ENCODE measurements around the gene ONECUT2. TPM values are rescaled to one million over a fixed set of nuclear protein-coding genes. Genes with fewer than 3 reads are reported as not detected.

Gene ONECUT2
- total RNA-seq, 1 experiment from 2014 or later: 0.48 TPM

GRCh38 chr18:57523171-57523956 lies 88.2 kb downstream of the ONECUT2 start:
- Histone ChIP-seq H4K8ac (replicated peaks; ENCODE audit: insufficient read length, low read depth, low read length) (no peak overlapping the region), H4K20me1 (ENCODE audit: control insufficient read depth, insufficient read depth, insufficient read length) (no peaks in the 10 kb centered on the region), H2BK15ac (ENCODE audit: low read depth, low read length) (no peak overlapping the region), H3T11ph (ENCODE audit: low read length) (no peak overlapping the region), H3K79me2 (ENCODE audit: insufficient read depth, low read length) (no peaks in the 10 kb centered on the region), H3K4me2 (ENCODE audit: insufficient read depth, insufficient read length, low read length) (no peak overlapping the region), H3K14ac (ENCODE audit: insufficient read depth, low read length) (no peak overlapping the region), H3K23ac (ENCODE audit: insufficient read length, low read depth, low read length) (no peak overlapping the region), H2BK5ac (ENCODE audit: insufficient read length, low read length) (no peak overlapping the region), H3K79me1 (ENCODE audit: insufficient read depth, low read depth, low read length, poor library complexity, severe bottlenecking) (no peaks in the 10 kb centered on the region), H4K5ac (ENCODE audit: insufficient read length, low read depth, low read length) (no peak overlapping the region), H3K9ac (ENCODE audit: extremely low read depth, insufficient read length, low read length) (no peak overlapping the region), H2BK120ac (ENCODE audit: low read depth, low read length, poor library complexity, severe bottlenecking) (no peak overlapping the region), H3K27ac (ENCODE audit: insufficient read length, low read depth, low read length) (no peak overlapping the region), H2AK5ac (ENCODE audit: insufficient read length, low read length) (no peak overlapping the region), H3K56ac (ENCODE audit: insufficient read length, low read depth, low read length) (no peak overlapping the region), H2AFZ (ENCODE audit: low read length) (no peak overlapping the region), H3K4ac (ENCODE audit: low read depth, low read length) (no peak overlapping the region), H3K9me3 (ENCODE audit: control insufficient read depth, low read depth, low read length) (no peaks in the 10 kb centered on the region), H2BK20ac (ENCODE audit: low read depth, low read length, poor library complexity, severe bottlenecking) (no peak overlapping the region), H3K18ac (ENCODE audit: insufficient read length, low read depth, low read length) (no peak overlapping the region), H3K4me1 (ENCODE audit: insufficient read depth, low read length) (no peaks in the 10 kb centered on the region), H4K91ac (ENCODE audit: insufficient read length, low read depth, low read length) (no peak overlapping the region), H2BK12ac (ENCODE audit: insufficient read length, low read depth, low read length) (no peak overlapping the region), H3K27me3 (ENCODE audit: insufficient read depth, low read length) (no peaks in the 10 kb centered on the region), H3K23me2 (ENCODE audit: insufficient read length, low read depth, low read length, poor library complexity, severe bottlenecking) (no peaks in the 10 kb centered on the region)
- peaks cover 0 to 4% of the 10 kb centered on the region in 2 experiments; a peak in 2 of 4 replicates for H3K4me1 Mint-ChIP-seq
- TF ChIP-seq CTCF (conservative IDR thresholded peaks at IDR 0.05): no peak
- peaks cover 3 to 7% of the 10 kb centered on the region in 2 experiments; a peak in 3 of 5 replicates for H3K9me3 Mint-ChIP-seq
- peaks cover 2% of the 10 kb centered on the region; the same call in 1 of the 2 replicates for H3K27me3 Mint-ChIP-seq (ENCODE audit: low read depth)
- H3K36me3 Mint-ChIP-seq (ENCODE audit: insufficient read depth in 1 of 3, low read depth in 3 of 3): peaks cover 0 to 4% (median 0%) of the 10 kb centered on the region in 3 experiments; a peak in 3 of 7 replicates
- DNase-seq: no peak
- H3K4me3 Mint-ChIP-seq: no peak overlapping the region
- no peak overlapping the region for H3K27ac Mint-ChIP-seq
- no CpG with 5 or more reads among the region's 11 CpGs for WGBS (ENCODE audit: extremely low coverage, insufficient read length, low lambda C conversion rate)

All from H9 (cell line).